Caki2 (cell line): ENCODE measurements around the gene CCDC39. TPM values are rescaled to one million over a fixed set of nuclear protein-coding genes. Genes with fewer than 3 reads are reported as not detected.

Source experiments
- DNase-seq: peaks from one replicate; pipeline ENCODE4 v3.0.0-alpha.2; 2015; ENCODE audit warnings: low read depth
- in situ Hi-C: cut with HindIII; loops from 2 replicates; pipeline ENCODE4 v1.10.0; 2016; ENCODE audit warnings: low sequenced_read_pairs, low pct_unique_long_range_greater_than_20kb, mixed read lengths
- total RNA-seq: library from RNA; depleted of rRNA; stranded (reverse); fragments of >200 nt; shearing (Covaris generic); gene quantifications from 2 replicates; pipeline ENCODE4 v1.2.3, GENCODE V29; 2014; ENCODE audit warnings: low replicate concordance; rRNA removed

Gene CCDC39
- total RNA-seq, 1 experiment from 2014 or later = not detected

DNA sequence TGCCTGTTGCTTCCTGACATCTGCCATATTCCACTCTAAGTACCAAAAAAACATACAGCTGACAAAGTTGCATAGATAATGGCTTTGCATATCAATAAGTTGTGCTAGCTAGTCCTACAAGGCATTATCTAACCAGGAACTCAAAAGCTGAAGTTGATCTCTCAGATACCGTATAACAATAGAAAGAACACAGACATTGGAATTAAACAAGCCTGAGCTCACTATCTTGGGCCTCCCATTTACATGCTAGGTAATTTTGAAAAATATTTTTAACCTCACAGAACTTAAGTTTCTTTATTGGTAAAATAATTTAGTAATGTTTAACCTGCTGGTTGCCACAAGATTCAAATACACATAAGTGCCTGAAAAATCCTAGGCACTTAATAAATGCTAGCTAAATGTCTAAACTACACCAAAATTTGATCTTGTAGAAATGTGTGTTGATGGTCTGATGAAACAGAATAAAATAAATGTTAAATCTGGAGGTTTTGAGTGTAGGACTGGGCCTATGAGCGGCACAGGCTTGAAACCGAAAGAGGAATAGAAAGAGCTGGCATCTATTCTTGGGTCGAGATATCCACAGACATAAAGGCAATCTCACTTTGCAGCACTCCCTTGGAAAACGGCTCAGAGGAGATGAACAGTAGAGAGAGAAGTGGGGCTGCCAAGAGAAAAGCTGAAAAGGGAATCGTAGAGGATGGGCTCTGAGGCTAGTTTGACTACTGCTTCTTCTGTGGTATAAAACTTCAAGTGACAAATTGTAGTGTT, 107.3 kb downstream of the CCDC39 start:
- DNase-seq = no peak
- in situ Hi-C loops = no loop called here

DNA sequence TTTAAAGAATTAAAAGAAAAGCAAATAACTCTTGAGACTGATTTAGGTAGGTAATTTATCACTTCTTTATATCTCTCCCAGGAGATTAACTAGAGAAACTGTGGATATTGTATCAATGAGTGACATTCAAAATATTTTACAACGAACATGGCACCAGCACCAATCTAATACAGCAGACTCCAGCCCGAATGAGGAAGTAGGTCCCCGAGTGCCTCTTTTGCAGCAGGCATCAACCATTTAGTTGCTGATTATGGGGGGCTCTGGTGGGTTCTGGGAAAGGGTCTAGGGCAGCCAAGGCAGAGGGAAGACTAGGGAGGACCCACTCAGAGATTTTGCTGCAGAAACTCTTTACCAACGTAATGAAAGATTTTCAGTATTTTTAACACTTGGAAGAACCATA, 109.1 kb downstream of the CCDC39 start:
- no peak for DNase-seq
- in situ Hi-C loops = no loop called here

DNA sequence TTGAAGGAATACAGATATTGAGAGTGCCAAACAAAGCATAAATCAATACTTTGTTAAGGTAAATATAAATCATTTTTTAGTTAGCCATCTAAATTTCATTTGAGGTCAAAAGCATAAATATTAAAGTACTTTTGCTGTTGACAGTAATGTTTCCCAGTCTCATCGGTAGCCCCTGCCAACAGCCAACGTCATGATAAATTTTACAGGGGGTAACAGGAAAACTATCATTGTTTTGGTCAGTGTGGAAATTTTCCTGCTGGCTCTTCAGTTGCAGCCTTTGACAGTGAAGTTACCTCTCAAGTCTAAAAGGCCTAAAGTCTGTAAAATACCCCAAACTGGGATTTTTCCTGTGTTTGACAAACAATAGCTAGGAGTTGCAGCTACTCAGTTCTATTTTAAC, 114.6 kb downstream of the CCDC39 start:
- in situ Hi-C loops = no loop called here
- DNase-seq = no peak

Other genes starting within 250 kb of the CCDC39 start
- 19.3 and 38.3 TPM in 2 replicates for gene TTC14, start 77.3 kb downstream of the CCDC39 start, total RNA-seq
- 115 and 117 TPM in 2 replicates for gene FXR1, start 233.2 kb upstream of the CCDC39 start, total RNA-seq